ENCODE results near the gene AGR3.

Gene AGR3

GRCh38 chr7:16891874-16892643 is 10.3 kb upstream of the AGR3 start:
- TF ChIP-seq REST (IDR thresholded peaks at IDR 0.05; ENCODE audit: low read depth) (no peak), TAF1 (IDR thresholded peaks at IDR 0.05; ENCODE audit: low read depth) (no peak), YY1 (IDR thresholded peaks at IDR 0.05; ENCODE audit: low read depth) (no peak), USF1 (IDR thresholded peaks at IDR 0.05) (no peak)

GRCh38 chr7:16891338-16891737 is 9.6 kb upstream of the AGR3 start:
- TF ChIP-seq EGR1 (IDR thresholded peaks at IDR 0.05) (no peak), RAD21 (IDR thresholded peaks at IDR 0.05; ENCODE audit: low read depth) (peak; percentile 93), TAF1 (IDR thresholded peaks at IDR 0.05; ENCODE audit: low read depth) (no peak), CEBPB (IDR thresholded peaks at IDR 0.05) (no peak)

GRCh38 chr7:16889851-16890415 is 8.2 kb upstream of the AGR3 start:
- TF ChIP-seq TEAD4 (IDR thresholded peaks at IDR 0.05) (no peak), RAD21 (IDR thresholded peaks at IDR 0.05; ENCODE audit: low read depth) (no peak), EP300 (IDR thresholded peaks at IDR 0.05; ENCODE audit: borderline replicate concordance) (no peak), USF1 (IDR thresholded peaks at IDR 0.05) (no peak), MAX (IDR thresholded peaks at IDR 0.05) (no peak), CREB1 (IDR thresholded peaks at IDR 0.05; ENCODE audit: low read depth) (no peak), FOXM1 (IDR thresholded peaks at IDR 0.05; ENCODE audit: borderline replicate concordance, low read depth) (no peak), TAF1 (IDR thresholded peaks at IDR 0.05; ENCODE audit: low read depth) (no peak), EGR1 (IDR thresholded peaks at IDR 0.05) (no peak), CEBPB (IDR thresholded peaks at IDR 0.05) (no peak), REST (IDR thresholded peaks at IDR 0.05; ENCODE audit: low read depth) (no peak), YY1 (IDR thresholded peaks at IDR 0.05; ENCODE audit: low read depth) (no peak), NFIC (IDR thresholded peaks at IDR 0.05) (no peak), TCF12 (IDR thresholded peaks at IDR 0.05; ENCODE audit: low read depth) (no peak), ZBTB7A (IDR thresholded peaks at IDR 0.05; ENCODE audit: low read depth) (no peak)

- TF ChIP-seq CEBPB (IDR thresholded peaks at IDR 0.05) = no peak
- no peak for TF ChIP-seq EGR1 (IDR thresholded peaks at IDR 0.05)
- no peak for TF ChIP-seq USF1 (IDR thresholded peaks at IDR 0.05)
- TF ChIP-seq ZBTB7A (IDR thresholded peaks at IDR 0.05; ENCODE audit: low read depth) = no peak
- no peak for TF ChIP-seq TEAD4 (IDR thresholded peaks at IDR 0.05)
- no peak for TF ChIP-seq REST (IDR thresholded peaks at IDR 0.05; ENCODE audit: low read depth)
- TF ChIP-seq TCF12 (IDR thresholded peaks at IDR 0.05; ENCODE audit: low read depth) = no peak
- TF ChIP-seq CREB1 (IDR thresholded peaks at IDR 0.05; ENCODE audit: low read depth) = no peak
- no peak for TF ChIP-seq RAD21 (IDR thresholded peaks at IDR 0.05; ENCODE audit: low read depth)
- no peak for TF ChIP-seq FOXM1 (IDR thresholded peaks at IDR 0.05; ENCODE audit: borderline replicate concordance, low read depth)
- no peak for TF ChIP-seq EP300 (IDR thresholded peaks at IDR 0.05; ENCODE audit: borderline replicate concordance)
- TF ChIP-seq NFIC (IDR thresholded peaks at IDR 0.05) = no peak
- no peak for TF ChIP-seq TAF1 (IDR thresholded peaks at IDR 0.05; ENCODE audit: low read depth)
- TF ChIP-seq YY1 (IDR thresholded peaks at IDR 0.05; ENCODE audit: low read depth) = no peak
- no peak for TF ChIP-seq MAX (IDR thresholded peaks at IDR 0.05)
Observed at GRCh38 chr7:16889305-16889704, 7.5 kb upstream of the AGR3 start.

Measured in Ishikawa (cell line).